GM18909 (cell line): ENCODE measurements around the gene PRRX2.

Experiments
- ATAC-seq: cut with Tn5 transposase; IDR thresholded peaks from one replicate; pipeline ENCODE4 v1.9.1; 2021; ENCODE audit warnings: mild to moderate bottlenecking; ENCODE audit not compliant: unreplicated experiment, poor library complexity

The PRRX2 gene

GRCh38 chr9:129665389-129665775 is at the start of gene PRRX2:
Gene PRRX2, plus strand, starts transcription at chr9:129665647. Its CDS starts 221 bp downstream, at chr9:129665868.
- ATAC-seq, result no peak

- no peak for ATAC-seq
Observed at GRCh38 chr9:129617167-129617566, 48.3 kb upstream of the PRRX2 start.

- no peak for ATAC-seq
Observed at GRCh38 chr9:129619787-129620668, 45.4 kb upstream of the PRRX2 start.

DNA sequence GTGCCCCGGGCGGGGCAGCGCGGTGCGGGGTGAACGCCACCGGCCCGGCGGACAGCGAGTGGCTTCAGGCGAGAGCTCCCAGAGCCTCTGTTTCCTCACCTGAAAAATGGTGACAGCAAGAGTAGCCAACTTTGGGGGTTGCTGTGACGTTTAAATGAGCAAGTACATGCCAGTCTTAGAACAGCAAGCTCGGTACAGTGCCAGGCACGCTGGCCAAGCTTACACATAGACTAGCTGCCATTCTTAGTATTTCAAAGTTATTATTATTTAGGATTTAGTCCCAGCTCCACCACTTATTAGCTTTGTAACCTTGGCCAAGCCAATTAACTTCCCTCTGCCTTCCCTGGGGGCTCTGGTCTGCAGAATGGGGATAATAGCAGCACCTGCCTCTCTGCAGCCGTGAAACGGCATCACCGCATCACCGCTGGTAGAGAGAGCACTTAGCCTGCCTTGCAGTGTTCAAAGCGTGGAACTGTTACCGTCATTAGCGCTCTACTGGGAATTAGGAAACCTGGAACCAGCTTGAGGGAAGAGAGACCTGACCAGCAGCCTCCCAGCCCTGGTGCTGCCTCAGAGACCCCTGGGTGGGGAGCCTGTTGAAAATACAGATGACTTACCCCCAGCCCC is 44.7 kb upstream of the PRRX2 start, which contains the start of gene C9orf50:
C9orf50 (minus strand) TSS at position 433 of the 627 bp plus-strand sequence. CDS start 527 bp downstream, outside the sequence.
- no peak for ATAC-seq

- ATAC-seq, result no peak
Observed at GRCh38 chr9:129623331-129623730, 42.1 kb upstream of the PRRX2 start.

GRCh38 chr9:129624168-129624759 is 41.2 kb upstream of the PRRX2 start:
- ATAC-seq, result no peak

DNA sequence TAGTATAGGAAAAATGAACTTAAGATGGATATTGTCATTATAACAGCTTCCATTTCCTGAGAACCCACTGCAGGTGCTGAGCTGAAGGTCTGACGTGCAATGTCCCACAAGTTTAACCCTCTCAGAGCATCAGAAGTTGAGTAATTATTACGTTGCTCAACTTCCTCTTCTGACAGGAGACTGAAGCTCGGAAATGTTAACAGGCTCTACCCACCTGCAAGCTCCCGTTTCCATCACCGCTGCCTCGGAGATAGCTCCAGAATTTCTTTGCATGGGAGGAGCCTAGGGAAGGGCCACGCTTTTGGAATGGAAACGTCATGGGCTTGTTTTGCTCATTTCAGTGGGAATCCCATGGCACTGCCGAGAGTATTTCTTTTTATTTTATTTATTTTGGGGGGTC is 40.5 kb upstream of the PRRX2 start:
- ATAC-seq, result no peak

GRCh38 chr9:129626079-129626624 is 39.3 kb upstream of the PRRX2 start, which contains the start of gene NTMT1:
Gene NTMT1, plus strand, starts transcription at chr9:129626163. Its CDS starts 6,541 bp downstream, at chr9:129632704.
- peak; percentile 82 for ATAC-seq

- peak; percentile 26 for ATAC-seq
Observed at GRCh38 chr9:129626625-129627284, 38.7 kb upstream of the PRRX2 start.

DNA sequence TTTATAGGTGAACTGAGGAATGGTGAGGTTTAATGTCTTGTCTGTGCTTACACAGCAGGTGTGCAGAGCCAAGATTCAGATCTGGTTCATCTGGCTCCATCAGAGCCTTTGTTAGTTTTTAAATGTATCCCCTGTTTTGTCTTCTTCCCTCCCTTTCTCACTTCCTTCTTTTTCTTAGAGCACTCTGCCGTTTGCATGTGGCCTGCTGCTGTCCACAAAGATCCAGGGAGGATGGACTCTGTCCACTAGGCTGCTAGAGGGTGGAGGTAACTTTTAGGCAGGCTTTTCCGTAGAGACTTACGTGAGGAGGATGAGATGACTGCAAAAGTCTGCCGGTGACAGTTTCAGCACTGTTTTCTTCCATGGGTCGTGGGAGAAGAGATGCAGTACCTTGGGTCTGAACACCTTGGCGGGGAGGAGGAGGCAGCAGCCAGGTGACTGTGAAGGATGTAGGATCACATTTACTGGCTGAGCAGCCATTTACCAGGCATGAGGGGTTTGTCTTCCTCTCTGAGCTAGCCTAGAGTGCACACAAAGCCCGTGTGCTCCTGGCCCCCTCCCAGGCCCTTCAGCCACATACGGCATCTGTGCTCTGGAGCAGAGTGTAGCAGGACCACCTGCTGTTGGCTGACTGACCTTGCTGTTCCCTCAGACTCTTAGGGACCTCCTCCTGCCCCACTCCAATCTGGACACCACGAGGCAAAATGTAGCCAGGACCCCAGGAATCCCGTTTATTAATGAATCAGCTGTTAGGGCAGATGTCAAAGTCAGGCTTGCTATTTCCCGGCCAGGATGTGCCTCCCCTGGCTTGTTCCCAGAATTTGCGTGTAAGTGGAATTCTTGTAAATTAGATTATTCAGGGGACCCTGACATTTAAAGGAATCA is 37.6 kb upstream of the PRRX2 start:
- no peak for ATAC-seq

GRCh38 chr9:129628709-129629108 is 36.7 kb upstream of the PRRX2 start:
- ATAC-seq, result no peak

DNA sequence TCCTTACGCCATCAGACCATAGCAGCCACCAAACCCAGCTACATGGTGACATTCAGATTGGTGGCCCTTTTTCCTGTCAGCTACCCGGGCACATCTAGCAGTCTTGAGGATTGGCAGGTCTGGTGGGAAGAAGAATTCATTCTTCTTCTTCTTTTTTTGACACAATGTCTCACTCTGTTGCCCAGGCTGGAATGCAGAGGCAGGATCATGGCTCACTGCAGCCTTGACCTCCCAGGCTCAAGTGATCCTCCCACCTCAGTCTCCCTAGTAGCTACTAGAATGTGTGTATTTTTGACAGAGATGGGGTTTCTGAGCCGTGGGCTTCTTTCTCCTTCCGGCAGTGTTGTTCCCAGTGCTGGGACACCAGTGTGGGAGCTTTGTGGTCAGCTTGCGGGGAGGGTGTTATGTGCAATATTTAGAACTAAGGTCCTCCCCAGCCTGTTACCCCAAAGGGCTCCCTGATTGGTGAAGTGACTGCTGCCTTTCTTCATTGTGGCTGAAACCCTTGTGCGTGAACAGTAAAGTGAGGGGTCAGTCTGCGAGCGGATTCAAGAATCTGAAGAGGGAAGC is 36.1 kb upstream of the PRRX2 start:
- ATAC-seq, result no peak

DNA sequence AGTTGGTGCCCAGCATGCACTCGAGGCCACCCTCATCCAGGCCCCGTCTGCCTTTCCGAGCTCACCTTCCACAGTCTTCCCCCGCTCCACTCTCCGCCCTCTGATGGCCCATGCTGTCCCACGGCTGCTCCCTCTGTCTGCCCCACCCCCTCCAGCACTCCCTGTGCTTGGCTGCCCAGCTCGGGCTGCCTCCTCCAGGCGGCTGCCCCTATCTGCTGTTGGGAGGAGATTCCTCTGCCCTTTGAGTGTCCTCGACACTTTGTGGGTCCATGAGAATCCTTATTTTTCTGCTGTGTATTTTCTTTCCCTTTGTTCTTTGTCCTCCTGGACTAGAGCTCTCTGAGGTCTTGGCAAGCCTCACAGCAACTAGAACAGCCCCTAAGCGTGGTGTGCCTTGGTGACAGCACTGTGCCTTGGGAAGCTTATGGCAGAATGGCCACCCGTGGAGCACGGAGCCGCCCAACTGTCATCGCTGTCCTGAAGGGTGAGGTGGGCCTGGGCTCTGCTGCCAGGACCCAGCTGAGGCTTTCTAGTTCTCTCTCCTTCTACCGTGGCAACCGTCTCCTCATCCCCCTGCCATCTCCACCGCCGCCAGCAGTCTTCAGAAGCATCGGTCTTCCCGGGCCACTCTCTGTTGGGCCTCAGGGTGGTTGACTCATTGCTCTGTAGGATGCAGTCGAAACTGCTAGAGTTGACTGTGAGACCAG is 34.3 kb upstream of the PRRX2 start:
- ATAC-seq, result no peak

DNA sequence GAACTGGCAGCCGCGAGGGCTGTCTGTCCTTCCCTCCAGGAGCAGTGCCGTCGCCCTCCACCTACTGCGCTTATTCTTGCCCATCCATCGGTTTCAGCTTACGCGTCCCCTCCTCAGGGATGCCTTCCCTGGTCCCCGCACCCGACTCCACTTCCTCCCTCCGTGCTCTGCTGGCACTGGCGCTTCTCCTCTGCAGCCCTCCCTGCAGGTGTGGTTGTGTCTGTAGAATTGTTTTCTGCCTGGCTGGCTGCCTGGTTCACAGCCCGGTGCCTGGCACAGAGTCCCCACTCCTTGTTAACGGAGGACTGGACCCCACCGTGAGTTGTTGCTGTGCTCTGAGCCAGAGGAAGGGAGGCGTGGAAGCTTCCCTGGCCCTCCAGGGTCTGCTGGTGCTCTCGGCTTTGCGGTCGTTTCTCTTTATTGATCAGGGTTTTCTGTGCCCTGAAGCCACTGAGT is 33.7 kb upstream of the PRRX2 start:
- no peak for ATAC-seq

DNA sequence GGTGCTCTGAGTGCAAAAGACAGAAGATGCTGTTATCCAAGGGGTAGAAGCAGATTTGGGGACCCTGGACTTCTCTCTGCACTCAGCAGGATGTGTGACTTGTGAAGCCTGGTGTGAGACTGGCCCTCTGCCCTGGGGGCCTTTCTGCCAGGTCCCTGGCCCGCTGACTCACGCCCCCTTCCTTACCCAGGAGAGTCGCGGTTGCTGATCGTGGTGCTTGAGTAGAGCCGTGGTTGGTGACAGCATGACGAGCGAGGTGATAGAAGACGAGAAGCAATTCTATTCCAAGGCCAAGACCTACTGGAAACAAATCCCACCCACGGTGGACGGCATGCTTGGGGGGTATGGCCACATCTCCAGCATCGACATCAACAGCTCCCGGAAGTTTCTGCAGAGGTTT is 33.0 kb upstream of the PRRX2 start:
- ATAC-seq, result no peak

GRCh38 chr9:129633207-129633606 is 32.2 kb upstream of the PRRX2 start:
- no peak for ATAC-seq

GRCh38 chr9:129633848-129634247 is 31.6 kb upstream of the PRRX2 start:
- ATAC-seq, result no peak
